Omental fat pad (tissue), 4 donors: ENCODE measurements around the gene SNX18. TPM values are rescaled to one million over a fixed set of nuclear protein-coding genes. Genes with fewer than 3 reads are reported as not detected.

Experiments used
- ATAC-seq: fragments of 150-250 bp; one replicate; pipeline ENCODE4 v1.9.1; 2016; ENCODE audit warnings: mild to moderate bottlenecking, moderate library complexity; ENCODE audit not compliant: low FRiP score
- DNase-seq: peaks from one replicate; pipeline ENCODE4 v3.0.0-alpha.2; 2019; ENCODE audit warnings: low spot score
- CTCF ChIP-seq, 3 donors: fragments of 450-650 bp; IDR thresholded peaks; one replicate each; pipeline ENCODE4 v1.5.1; 2016 to 2017; ENCODE audit warnings: antibody characterized with exemption in 3 of 3, mild to moderate bottlenecking in 3 of 3, moderate library complexity in 2 of 3
- total RNA-seq, 4 donors: library from RNA; depleted of rRNA; stranded (reverse); fragments of >200 nt; gene quantifications; one replicate each; pipeline ENCODE4 v1.1.0, GENCODE V29; 2016

The SNX18 gene
- 10 to 100 TPM; 21.9 to 53.9 (median 31.1) TPM for total RNA-seq

GRCh38 chr5:54517512-54518145 is at the start of gene SNX18:
SNX18 (plus strand) TSS chr5:54517759; CDS start chr5:54517953, 194 bp downstream.
- ATAC-seq (peak; percentile 98), DNase-seq (no peak)

GRCh38 chr5:54469622-54470021 is 47.9 kb upstream of the SNX18 start:
- ATAC-seq (no peak), DNase-seq (no peak)
- no peak for TF ChIP-seq CTCF (IDR thresholded peaks at IDR 0.05)

More at GRCh38 chr5:54517512-54518145, at the start of gene SNX18:
- TF ChIP-seq CTCF (IDR thresholded peaks at IDR 0.05), result peak in 2 of 3 donors; percentile 93 to 95

GRCh38 chr5:54470128-54470527 is 47.4 kb upstream of the SNX18 start:
- DNase-seq (no peak), ATAC-seq (no peak)
- no peak for TF ChIP-seq CTCF (IDR thresholded peaks at IDR 0.05)

- no peak for ATAC-seq
- DNase-seq, result no peak
- TF ChIP-seq CTCF (IDR thresholded peaks at IDR 0.05), result no peak
These were observed 46.9 kb upstream of the SNX18 start for GRCh38 chr5:54470677-54471076.

- DNase-seq, result no peak
- TF ChIP-seq CTCF (IDR thresholded peaks at IDR 0.05), result no peak
- ATAC-seq, result no peak
These were observed 46.2 kb upstream of the SNX18 start for GRCh38 chr5:54471398-54471797.

- TF ChIP-seq CTCF (IDR thresholded peaks at IDR 0.05), result no peak
- ATAC-seq (no peak), DNase-seq (no peak)
These were observed 40.9 kb upstream of the SNX18 start for GRCh38 chr5:54476682-54477081.

- DNase-seq, result no peak
- TF ChIP-seq CTCF (IDR thresholded peaks at IDR 0.05), result no peak
- ATAC-seq, result no peak
These were observed 39.5 kb upstream of the SNX18 start for GRCh38 chr5:54477941-54478478.
